Ishikawa (cell line): Measurements from ENCODE around the gene GTPBP3.

Source experiments
- CEBPB ChIP-seq: IDR thresholded peaks from 2 replicates; pipeline ENCODE4 v1.6.1; 2012
- NFIC ChIP-seq: IDR thresholded peaks from 2 replicates; pipeline ENCODE4 v1.6.1; 2012
- RAD21 ChIP-seq: IDR thresholded peaks from 2 replicates; pipeline ENCODE4 v1.6.1; 2012; ENCODE audit warnings: low read depth
- TAF1 ChIP-seq: IDR thresholded peaks from 2 replicates; pipeline ENCODE4 v1.6.1; 2012; ENCODE audit warnings: low read depth, mild to moderate bottlenecking
- TF ChIP-seq, protein P1 (sequence below): IDR thresholded peaks from 2 replicates; pipeline ENCODE4 v1.6.1; 2012; ENCODE audit warnings: low read depth, mild to moderate bottlenecking

DNA sequence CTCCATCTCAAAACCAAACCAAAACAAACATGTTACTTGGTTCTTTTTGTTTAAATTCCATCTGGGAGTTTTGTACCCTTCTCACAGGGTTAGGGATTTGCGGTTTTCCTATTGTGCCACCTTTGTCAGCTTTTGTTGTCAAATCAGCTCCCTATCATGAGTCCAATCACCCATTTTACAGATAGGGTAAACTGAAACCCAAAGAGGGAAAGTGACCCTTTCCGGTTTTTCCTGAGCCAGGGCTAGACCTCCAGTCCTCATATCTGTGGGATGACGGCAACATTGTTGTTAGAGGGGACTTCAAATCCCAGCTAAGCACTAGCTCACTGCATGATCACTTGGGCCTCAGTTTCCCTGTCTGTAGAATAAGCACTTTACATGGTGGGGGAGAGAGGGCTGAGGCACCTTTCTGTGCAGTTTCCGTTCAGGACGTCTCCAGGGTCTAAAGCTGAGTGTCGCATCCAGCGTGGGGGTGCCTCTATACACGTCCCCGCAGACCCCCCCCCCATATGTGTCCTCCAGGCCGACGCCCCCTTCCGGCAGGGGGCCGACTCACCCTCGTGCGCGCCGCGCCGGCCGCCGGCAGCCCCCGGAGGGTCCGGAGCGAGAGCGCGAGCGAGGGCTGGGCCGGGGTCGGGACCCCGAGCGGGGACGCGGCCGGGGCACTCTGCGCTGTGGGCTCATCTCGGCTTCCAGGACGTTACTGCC, 52.8 kb downstream of the GTPBP3 start:
- TF ChIP-seq, protein P1, sequence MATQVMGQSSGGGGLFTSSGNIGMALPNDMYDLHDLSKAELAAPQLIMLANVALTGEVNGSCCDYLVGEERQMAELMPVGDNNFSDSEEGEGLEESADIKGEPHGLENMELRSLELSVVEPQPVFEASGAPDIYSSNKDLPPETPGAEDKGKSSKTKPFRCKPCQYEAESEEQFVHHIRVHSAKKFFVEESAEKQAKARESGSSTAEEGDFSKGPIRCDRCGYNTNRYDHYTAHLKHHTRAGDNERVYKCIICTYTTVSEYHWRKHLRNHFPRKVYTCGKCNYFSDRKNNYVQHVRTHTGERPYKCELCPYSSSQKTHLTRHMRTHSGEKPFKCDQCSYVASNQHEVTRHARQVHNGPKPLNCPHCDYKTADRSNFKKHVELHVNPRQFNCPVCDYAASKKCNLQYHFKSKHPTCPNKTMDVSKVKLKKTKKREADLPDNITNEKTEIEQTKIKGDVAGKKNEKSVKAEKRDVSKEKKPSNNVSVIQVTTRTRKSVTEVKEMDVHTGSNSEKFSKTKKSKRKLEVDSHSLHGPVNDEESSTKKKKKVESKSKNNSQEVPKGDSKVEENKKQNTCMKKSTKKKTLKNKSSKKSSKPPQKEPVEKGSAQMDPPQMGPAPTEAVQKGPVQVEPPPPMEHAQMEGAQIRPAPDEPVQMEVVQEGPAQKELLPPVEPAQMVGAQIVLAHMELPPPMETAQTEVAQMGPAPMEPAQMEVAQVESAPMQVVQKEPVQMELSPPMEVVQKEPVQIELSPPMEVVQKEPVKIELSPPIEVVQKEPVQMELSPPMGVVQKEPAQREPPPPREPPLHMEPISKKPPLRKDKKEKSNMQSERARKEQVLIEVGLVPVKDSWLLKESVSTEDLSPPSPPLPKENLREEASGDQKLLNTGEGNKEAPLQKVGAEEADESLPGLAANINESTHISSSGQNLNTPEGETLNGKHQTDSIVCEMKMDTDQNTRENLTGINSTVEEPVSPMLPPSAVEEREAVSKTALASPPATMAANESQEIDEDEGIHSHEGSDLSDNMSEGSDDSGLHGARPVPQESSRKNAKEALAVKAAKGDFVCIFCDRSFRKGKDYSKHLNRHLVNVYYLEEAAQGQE: no peak
- TF ChIP-seq RAD21: no peak
- no peak for TF ChIP-seq NFIC
- TF ChIP-seq CEBPB: no peak
- TF ChIP-seq TAF1: no peak
